DMS153 treated with DMSO at 0.1 percent for 48 hours (cell line): ENCODE data around the gene NOL11.
"Not testable (repeated sequence)": the region's sequence is repeated elsewhere in the genome, so short reads cannot be mapped to it uniquely, and the experiment has no call there.

ENCODE experiments used
- DNase-seq: peaks from one replicate; lab custom pipeline; 2025; ENCODE audit not compliant: unreplicated experiment; lab: John Stamatoyannopoulos, UW

The NOL11 gene

GRCh38 chr17:67717624-67718324 lies at the start of gene NOL11:
Gene NOL11, plus strand, starts transcription at chr17:67717936. Its CDS starts 12 bp downstream, at chr17:67717948.
- peak; percentile 97 for DNase-seq

DNA sequence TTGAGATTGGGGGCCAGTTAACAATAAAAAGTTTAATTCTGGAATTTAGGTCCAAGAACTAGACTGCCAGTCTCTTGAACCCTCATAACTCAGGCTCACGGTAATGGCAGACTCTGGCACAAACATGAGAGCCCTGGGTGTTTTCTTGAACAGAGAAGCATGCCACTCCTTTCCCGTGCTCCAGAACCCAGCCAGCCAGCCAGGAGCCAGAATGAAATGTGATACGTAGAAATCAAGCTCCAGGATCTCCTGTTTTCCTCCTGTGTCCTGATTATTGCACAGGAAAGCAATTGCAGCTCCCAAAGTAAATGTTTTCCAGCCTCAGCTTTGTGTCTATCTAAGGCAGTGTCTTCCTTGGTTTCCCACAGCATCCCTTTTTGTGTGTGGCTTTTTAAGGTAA lies 46.2 kb upstream of the NOL11 start:
- DNase-seq = peak; percentile 78

DNA sequence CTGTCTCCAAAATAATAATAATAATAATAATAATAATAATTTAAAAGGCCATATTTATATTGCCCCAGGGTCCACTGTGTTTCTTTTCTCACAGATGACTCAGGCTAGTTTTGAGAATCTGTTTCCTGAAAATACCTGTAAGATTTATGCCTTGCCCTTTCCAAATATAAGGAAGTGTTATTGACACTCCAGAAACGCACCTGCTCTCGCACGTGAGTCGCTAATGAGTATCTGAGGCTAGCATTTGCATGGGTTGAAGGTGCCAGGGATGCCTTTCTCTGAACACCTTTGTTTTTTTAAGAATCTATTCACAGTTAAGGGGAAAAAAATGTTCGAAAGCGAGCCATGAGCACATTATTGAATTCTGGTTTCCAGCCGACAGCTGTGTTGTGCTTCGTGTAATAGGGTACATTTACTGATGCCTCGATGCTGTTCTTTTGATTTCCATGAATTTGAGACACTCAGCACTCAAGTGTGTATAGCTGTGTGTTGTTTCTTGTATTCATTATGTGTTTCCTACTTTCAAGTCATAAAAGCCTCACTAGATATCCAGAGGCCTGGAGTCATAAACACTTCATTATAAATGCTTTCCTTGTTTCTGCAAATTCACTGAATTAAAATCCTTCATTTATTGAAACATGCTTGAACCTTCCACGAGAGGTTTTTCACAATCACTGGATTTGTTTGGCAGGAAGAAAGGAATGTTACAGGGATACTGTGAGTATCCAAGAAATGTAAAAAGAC lies 45.0 kb upstream of the NOL11 start:
- DNase-seq = peak; percentile 83

DNA sequence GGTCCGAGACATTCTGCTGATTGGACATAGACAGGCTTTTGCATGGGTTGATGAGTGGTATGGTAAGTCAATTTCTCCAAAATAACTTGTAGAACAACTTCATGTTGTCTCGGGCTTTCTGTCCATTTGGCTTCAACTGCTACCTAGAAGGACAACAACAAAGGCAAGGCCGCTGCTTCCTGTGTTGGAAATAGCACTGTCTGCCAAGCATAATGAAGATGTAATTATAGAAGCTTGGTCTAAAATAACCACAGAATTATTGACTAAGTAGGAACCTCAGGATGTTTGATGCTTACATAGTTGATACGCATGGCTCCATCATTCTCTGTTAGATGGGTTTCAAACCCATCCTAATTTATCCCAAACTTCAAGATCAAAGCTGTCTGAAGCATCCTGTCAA lies 42.3 kb upstream of the NOL11 start:
- peak; percentile 50 for DNase-seq

DNA sequence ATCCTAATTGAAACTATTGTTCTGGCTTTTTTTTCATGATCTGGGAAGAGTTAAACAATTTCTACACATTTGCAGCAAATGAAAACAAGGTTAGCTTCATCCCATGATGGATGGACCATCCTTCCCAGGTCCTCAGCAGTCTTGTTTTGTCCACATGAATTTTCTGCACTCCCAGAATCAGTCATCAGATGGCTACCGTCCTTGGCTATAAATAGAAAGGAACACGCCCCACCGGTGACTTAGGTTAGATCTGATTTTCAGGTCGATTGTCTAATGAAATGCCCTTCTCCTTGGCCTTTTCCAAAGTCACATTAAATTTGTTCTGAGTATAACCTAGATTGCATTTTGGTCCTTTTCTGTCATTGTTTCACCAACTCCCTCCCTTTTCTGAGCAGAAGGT lies 41.4 kb upstream of the NOL11 start:
- DNase-seq = no peak

DNA sequence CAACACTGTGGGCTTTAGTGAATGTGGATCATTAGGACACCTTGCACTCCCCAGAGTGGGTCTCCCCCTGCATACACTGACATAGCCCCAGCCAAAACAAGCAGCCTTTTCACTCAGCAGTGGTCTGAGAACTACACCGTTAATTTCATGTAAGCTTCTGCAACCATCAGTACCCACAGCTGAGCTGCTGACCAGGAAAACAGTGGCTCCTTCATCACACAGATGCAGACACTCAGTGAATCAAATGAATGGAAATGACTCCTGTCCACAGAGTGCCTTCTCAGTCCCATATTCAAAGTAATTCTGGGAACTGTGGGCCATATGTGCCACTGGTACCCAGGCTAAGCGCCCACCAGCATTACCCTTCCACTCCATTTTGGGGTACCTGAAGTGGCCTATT lies 39.3 kb upstream of the NOL11 start:
- no peak for DNase-seq

- no peak for DNase-seq
These were observed 38.5 kb upstream of the NOL11 start for GRCh38 chr17:67679225-67679624.

DNA sequence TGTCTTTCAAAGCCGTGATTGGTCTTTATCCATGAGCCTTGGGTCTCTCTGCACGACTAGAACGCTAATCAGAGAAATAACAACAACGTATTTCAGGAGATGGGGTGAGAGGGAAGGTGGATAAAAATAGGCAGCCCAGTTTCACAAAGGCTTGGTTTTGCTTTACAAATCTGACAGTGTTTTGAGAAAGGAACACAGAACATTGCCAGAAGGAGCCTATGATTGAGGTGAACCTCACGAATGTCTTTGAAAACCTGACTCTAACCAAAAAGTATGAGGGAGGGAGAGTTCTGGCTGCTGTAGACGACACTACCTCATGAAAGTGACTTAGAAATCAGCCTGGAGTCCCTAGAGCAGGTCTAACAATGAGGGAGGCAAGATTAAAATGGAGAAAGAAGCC lies 38.0 kb upstream of the NOL11 start:
- DNase-seq = no peak

DNA sequence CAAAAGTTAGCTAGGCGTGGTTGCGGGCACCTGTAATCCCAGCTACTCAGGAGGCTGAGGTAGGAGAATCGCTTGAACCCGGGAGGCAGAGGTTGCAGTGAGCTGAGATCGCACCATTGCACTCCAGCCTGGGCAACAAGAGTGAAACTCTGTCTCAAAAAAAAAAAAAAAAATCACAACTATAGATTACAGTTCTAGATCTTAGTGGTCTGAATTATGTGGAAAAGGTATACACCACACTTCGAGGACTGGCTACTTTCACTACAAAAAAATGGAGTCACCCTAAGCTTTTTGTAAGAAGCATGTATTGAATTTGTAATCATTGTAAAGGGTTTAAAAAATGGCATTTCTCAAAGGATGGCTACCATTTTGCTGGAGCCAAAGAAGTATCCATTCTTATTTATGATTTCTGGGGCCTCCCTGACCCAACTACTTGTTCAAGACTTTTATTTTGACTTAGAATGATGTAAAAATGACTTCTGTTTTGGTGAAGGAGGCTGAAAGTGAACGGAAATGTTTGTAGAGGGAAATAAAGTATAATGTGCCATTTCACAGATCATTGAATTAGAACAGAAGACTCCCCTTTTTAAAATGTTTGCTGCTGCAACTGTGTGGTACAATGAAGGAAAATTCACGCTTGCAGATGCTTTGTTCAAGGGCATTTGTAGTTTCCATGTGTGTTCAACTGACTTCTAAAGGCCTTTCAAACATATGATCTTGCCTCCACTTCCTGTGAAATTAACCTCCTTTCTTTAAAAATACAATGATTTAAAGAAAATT lies 37.1 kb upstream of the NOL11 start:
- DNase-seq = no peak

DNA sequence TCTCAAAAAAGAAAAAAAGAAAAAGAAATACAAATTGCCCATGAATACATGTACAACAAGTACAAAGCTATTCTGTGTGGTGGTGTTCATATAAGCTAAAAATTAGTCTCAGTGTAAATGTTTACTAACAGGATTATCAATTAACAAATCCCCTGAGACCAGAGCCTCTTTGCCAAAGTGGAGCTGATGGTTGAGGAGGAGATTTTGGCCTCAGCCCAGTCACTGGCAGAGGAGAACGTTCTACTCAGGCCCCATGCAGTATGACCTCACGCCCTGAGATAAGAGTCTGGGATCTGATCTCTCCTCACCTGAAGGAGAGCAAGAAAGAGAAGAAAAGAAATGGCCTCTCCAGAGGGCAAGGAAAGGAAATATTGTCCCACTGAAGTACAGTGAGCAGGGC lies 35.5 kb upstream of the NOL11 start:
- no peak for DNase-seq

GRCh38 chr17:67685351-67685750 lies 32.4 kb upstream of the NOL11 start:
- no peak for DNase-seq

DNA sequence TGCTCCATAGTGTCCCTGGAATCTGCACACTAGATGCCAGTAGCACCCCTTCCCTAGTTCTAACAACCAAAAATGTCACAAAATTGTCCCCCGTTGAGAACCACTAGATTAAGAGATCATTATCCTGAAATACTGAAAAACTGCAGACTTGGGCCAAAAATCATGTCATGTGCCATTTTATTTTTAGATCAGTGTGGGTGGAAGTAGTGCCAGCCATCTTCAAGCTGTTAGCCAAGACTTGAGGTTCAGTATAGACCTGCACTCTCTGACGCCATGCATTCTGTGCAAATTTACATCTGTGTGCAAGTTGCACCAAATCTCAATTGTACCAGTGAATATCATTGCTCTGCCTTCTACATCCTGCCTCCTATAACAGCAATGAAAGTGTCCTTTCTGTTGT lies 31.5 kb upstream of the NOL11 start:
- no peak for DNase-seq

DNA sequence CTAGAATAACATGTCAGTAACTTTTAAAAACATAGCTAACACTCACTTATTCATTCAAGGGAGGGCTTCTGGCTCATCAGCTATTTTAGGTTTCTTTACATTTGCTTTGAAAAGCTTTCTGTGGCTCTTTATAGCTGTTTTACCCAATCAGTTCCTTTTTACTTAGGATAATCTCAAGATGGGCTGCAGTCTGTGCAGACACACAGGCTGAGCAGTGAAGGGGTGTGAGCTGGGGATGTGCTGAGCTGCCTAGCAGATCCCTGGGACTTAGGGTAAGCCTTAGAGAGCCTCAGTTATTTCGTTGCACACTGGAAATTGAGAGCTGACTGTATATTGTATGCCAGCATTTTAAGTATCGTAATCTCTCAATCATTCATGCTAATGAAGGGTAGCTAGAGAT lies 30.2 kb upstream of the NOL11 start:
- DNase-seq = no peak

DNA sequence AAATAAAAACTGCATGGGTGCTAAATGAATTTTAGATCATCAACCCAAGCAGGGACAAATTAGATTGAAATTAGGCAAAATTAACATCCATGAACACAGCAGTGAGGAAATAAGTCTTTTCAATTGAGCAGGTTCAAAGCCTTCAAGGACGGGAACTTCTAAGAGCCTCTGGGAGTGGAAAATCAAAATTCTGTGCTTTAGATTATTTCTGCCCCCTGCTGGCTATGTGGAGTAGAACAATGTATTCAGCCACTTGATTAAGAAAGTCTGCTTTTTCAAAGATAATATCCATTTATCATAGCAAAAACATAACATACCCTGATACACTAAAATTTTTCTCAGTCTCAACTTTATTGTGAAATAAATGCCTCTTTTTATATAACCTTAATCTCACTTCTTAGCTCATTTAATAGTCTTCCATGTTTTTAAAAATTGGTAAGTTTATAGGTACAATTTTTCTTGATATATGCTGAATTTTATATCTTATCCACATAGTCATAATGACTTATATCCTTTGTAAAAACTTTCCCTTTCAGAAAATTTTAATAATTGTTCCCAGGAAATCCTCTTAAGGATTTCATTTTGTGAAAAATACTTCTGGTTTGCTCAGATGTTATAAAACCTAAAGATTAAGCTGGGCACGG lies 28.1 kb upstream of the NOL11 start:
- DNase-seq = peak; percentile 67

GRCh38 chr17:67693811-67694210 lies 23.9 kb upstream of the NOL11 start:
- no peak for DNase-seq

GRCh38 chr17:67696347-67696746 lies 21.4 kb upstream of the NOL11 start:
- DNase-seq = no peak

GRCh38 chr17:67696853-67697498 lies 20.8 kb upstream of the NOL11 start:
- peak; percentile 25 for DNase-seq

GRCh38 chr17:67700037-67700724 lies 17.6 kb upstream of the NOL11 start:
- no peak for DNase-seq

DNA sequence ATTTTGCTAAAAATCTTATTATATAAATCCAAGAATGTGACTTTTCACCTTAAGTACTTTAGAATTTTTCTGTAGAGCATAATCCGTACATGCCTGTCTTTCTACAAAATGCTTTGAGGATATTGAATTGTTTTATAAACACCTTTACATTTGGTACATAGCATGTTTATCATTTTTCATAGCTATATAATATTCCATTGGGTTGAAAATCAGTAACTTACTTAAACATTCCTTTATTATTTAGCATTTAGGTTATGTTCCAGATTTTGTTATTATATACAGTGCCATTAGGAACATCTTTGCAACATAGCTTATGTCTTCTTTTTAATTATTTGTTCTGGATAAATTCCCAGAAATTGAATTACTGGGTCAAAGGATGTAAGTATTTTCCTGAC lies 17.0 kb upstream of the NOL11 start:
- no peak for DNase-seq

DNA sequence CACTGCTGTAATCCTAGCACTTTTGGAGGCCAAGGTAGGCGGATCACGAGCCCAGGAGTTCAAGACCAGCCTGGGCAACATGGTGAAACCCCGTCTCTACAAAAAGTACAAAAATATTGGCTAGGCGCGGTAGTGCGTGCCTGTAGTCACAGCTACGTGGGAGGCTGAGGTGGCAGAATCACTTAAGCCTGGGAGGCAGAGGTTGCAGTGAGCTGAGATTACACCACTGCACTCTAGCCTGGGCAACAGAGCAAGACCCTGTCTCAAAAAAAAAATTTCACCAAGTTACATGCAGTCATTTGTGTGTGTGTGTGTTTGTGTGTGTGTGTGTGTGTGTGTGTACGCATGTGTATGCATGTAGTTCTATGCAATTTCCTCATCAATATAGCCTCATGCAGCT lies 14.9 kb upstream of the NOL11 start:
- DNase-seq = not testable (repeated sequence)
